GM10266 (cell line): ENCODE results near the gene SPATC1L.
"Not testable (repeated sequence)": the region's sequence is repeated elsewhere in the genome, so short reads cannot be mapped to it uniquely, and the experiment has no call there.

Experiments
- DNase-seq: peaks from one replicate; pipeline ENCODE4 v3.0.0; 2012; ENCODE audit errors: extremely low spot score
- TF ChIP-seq, protein P1 (sequence below): IDR thresholded peaks from 2 replicates; pipeline ENCODE4 v1.5.1; 2012; ENCODE audit warnings: mild to moderate bottlenecking, low read depth; ENCODE audit not compliant: control insufficient read depth, insufficient read depth; ENCODE audit errors: missing control alignments

The SPATC1L gene

DNA sequence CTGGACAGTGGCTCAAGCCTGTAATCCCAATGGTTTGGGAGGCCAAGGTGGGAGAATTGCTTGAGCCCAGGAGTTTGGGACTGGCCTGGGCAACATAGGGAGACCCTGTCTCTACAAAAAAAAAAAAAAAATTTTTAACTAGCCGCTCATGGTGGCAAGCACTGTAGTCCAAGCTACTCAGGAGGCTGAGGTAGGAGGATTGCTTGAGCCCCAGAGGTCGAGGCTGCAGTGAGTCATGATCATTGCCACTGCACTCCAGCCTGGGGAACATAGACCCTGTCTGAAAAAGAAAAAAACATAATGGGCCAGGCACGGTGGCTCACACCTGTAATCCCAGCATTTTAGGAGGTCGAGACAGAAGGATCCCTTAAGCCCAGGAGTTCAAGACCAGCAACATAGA, 5.3 kb downstream of the SPATC1L start:
- TF ChIP-seq, protein P1, sequence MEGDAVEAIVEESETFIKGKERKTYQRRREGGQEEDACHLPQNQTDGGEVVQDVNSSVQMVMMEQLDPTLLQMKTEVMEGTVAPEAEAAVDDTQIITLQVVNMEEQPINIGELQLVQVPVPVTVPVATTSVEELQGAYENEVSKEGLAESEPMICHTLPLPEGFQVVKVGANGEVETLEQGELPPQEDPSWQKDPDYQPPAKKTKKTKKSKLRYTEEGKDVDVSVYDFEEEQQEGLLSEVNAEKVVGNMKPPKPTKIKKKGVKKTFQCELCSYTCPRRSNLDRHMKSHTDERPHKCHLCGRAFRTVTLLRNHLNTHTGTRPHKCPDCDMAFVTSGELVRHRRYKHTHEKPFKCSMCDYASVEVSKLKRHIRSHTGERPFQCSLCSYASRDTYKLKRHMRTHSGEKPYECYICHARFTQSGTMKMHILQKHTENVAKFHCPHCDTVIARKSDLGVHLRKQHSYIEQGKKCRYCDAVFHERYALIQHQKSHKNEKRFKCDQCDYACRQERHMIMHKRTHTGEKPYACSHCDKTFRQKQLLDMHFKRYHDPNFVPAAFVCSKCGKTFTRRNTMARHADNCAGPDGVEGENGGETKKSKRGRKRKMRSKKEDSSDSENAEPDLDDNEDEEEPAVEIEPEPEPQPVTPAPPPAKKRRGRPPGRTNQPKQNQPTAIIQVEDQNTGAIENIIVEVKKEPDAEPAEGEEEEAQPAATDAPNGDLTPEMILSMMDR: no peak
- no peak for DNase-seq

DNA sequence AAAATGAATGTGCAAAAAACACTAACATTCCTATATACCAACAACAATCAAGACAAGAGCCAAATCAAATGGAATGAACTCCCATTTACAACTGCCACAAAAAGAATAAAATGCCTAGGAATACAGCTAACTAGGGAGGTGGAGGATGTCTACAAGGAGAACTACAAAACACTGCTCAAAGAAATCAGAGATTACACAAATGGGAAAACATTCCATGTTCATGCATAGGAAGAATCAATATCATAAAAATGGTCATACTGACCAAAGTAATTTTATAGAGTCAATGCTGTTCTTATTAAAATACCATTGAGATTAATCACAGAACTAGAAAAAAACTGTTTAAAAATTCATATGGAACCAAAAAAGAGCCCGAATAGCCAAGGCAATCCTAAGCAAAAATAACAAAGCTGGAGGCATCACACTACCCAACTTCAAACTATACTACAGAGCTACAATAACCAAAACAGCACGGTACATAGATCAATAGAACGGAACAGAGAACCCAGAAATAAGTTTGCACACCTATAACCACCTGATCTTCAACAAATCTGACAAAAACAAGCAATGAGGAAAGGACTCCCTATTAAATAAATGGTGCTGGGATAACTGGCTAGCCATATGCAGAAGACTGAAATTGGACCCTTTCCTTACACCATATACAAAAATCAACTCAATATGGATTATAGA, 7.7 kb downstream of the SPATC1L start:
- DNase-seq: not testable (repeated sequence)

DNA sequence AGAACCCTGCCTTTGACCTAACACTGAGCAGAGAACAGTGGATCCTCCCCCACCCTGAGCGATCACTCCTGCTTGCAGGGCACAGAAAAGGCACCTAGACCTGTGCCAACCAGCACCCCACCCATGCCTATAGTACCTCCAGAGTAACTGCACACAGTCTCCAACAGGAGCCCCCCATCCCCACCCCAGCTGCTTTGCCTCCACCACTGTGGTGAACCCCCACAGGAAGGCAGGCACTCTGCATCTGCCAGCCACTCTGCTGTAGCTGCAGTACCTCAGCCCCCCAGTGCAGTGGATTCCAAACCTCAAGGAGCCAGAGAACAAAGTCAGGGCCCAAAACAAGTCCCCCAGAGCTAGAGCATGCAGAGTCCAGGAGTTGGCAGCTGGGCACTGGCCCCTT, 10.7 kb downstream of the SPATC1L start:
- TF ChIP-seq, protein P1: no peak
- no peak for DNase-seq

- no peak for DNase-seq
- TF ChIP-seq, protein P1: no peak
These were observed 11.3 kb downstream of the SPATC1L start for GRCh38 chr21:46172863-46173528.

DNA sequence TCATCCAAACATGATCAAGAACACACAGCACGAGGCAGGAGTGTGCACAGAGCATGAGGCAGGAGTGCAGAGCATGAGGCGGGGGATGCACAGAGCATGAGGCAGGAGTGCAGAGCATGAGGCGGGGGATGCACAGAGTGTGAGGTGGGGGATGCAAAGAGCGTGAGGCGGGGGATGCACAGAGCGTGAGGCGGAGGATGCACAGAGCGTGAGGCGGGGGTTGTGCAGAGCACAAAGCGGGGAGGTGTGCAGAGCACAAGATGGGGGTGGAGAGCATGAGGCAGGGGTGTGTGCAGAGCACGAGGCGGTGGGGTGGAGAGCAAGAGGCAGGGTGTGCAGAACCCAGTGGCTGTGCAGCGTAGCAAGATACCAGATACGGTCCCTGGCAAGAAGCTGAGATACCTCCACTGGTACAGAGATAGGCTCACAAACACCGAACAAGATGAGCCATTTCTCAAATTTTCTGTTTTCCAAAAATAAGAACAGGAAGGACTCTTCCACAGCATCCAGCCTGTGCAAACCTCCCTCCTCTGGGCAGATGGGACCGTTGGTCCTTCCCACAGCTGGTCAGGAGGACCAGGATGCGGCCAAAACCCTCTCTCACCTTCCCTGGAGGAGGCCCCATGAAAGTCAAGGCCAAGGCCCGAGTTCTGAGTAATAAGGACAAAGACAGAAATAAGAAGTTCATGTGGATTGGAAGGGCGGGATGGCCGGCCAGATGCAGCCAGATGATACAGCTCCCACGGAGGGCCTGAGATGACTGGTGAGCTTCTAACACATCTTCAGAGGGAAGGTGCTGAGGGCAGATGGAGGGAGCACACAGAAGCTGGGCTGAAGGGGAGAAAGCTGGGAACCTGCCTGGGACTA, 12.0 kb downstream of the SPATC1L start:
- TF ChIP-seq, protein P1: no peak
- no peak for DNase-seq

- DNase-seq: no peak
- TF ChIP-seq, protein P1: no peak
These were observed 12.7 kb downstream of the SPATC1L start for GRCh38 chr21:46171585-46171984.

GRCh38 chr21:46170436-46171193, 13.6 kb downstream of the SPATC1L start:
- not testable (repeated sequence) for DNase-seq
